ENCODE results near the gene TTYH3.
"Not testable (repeated sequence)": the region's sequence is repeated elsewhere in the genome, so short reads cannot be mapped to it uniquely, and the experiment has no call there.

The TTYH3 gene, protein sequence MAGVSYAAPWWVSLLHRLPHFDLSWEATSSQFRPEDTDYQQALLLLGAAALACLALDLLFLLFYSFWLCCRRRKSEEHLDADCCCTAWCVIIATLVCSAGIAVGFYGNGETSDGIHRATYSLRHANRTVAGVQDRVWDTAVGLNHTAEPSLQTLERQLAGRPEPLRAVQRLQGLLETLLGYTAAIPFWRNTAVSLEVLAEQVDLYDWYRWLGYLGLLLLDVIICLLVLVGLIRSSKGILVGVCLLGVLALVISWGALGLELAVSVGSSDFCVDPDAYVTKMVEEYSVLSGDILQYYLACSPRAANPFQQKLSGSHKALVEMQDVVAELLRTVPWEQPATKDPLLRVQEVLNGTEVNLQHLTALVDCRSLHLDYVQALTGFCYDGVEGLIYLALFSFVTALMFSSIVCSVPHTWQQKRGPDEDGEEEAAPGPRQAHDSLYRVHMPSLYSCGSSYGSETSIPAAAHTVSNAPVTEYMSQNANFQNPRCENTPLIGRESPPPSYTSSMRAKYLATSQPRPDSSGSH

GRCh38 chr7:2631946-2632732, at the start of gene TTYH3:
TSS of gene TTYH3 (plus strand) at chr7:2631986. CDS start at chr7:2632156, 170 bp downstream.
- no peak for DNase-seq

GRCh38 chr7:2582006-2582735, 49.6 kb upstream of the TTYH3 start:
- DNase-seq = no peak

GRCh38 chr7:2583798-2584580, 47.8 kb upstream of the TTYH3 start:
- no peak for DNase-seq

- no peak for DNase-seq
Observed at GRCh38 chr7:2585446-2585845, 46.3 kb upstream of the TTYH3 start.

GRCh38 chr7:2586326-2587020, 45.3 kb upstream of the TTYH3 start:
- DNase-seq = no peak

DNA sequence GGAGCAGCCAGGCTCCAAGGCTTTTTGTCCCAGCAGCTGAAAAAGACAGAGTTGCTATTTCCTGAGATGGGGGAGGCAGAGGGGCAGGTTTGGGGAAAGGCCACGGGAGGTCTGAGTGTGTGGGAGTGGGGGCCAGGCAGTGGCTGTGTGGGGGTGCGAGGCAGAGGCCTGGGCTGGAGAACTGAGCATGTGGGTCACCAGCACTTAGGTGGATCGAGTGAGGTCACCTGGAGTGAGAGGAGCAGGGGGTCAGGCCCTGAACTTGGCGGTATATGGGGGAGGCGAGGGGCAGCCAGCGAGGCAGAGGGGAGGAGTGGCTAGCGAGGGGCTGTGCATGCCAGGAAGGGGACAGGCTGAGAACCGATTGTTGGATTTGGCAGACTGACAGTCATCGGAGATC, 44.7 kb upstream of the TTYH3 start:
- no peak for DNase-seq

DNA sequence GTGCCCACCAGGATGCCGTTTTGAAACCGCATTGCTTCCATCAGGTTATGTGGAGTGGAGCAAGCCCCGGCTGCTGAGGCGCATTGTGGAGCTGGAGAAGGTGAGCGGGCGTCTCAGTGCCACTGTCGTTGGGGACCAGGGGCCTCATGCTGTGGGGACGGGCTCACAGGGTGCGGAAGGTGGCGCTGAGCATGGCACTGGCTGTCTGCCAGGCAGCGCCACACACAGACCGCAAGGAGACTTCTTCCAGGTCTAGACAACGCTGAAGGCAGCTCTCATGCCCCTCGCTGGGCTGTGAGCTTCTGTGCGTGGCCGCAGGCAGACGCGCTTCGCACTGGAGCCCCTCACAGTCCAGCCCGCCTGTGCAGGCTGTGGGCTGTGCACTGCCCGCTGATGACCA, 44.0 kb upstream of the TTYH3 start:
- no peak for DNase-seq

DNA sequence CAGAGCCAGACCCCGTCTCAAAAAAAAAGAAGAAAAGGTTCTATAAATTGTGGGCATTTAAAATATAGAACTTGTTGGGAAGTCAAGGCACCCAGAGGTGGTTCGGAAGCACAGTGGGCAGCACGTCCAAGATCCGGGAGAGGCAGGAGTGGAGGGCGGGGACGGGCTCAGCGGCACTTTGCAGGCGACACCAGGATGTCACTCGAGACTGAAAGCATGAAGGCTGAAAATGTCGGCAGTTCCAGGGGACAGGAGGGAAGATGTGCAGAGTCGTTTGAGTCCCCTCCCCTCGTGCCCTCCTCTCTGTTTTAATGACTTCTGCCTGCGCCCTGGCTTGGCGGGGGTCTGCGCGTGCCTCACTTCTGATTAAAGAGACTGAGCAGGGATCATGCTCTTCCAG, 42.4 kb upstream of the TTYH3 start:
- no peak for DNase-seq

DNA sequence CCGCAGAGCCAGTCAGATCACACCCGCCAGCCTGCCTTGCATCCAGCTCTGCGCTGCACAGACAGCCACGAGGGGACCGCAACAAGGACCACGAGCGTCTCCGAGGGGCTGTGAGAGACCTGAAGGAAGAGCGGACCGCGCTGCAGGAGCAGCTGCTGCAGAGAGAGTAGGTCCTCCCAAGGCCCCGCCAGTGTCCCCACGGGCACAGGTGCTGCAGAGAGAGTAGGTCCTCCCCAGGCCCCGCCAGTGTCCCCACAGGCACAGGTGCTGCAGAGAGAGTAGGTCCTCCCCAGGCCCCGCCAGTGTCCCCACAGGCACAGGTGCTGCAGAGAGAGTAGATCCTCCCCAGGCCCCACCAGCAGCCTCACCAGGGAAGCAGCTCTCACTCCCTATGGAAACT, 41.8 kb upstream of the TTYH3 start:
- DNase-seq = not testable (repeated sequence)

GRCh38 chr7:2592375-2592865, 39.4 kb upstream of the TTYH3 start:
- DNase-seq = no peak

DNA sequence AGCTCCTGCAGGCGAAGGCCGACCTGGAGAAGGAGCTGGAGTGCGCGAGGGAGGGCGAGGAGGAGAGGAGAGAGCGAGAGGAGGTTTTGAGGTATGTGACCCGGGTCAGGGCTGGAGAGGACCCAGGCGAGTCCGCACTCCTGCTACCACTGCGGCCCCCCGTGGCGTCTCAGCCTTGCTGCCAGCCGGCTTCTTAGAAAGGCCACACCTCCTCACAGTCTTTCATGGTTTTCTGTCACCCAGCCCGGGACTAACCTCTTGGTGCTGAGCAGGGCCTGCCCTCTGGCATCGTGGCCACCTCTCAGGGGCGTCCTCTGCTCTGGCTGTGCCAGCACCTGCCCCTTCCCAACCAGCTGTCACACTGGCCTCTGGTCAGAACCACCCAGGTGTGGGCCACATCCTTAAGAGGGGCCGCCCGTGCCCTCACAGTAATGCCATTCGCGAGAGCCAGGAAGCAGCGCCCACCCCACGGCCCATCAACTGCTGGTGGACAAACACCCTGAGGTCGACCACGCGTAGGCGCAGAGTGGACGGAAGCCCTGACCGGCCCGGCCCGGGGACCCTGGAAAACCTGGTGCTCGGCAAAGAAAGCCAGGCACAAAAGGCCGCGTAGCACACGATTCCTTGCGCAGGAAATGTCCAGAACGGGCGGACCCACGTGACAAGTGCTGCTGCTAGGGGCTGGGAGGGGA, 38.6 kb upstream of the TTYH3 start:
- no peak for DNase-seq

- DNase-seq = no peak
Observed at GRCh38 chr7:2594599-2594998, 37.2 kb upstream of the TTYH3 start.

DNA sequence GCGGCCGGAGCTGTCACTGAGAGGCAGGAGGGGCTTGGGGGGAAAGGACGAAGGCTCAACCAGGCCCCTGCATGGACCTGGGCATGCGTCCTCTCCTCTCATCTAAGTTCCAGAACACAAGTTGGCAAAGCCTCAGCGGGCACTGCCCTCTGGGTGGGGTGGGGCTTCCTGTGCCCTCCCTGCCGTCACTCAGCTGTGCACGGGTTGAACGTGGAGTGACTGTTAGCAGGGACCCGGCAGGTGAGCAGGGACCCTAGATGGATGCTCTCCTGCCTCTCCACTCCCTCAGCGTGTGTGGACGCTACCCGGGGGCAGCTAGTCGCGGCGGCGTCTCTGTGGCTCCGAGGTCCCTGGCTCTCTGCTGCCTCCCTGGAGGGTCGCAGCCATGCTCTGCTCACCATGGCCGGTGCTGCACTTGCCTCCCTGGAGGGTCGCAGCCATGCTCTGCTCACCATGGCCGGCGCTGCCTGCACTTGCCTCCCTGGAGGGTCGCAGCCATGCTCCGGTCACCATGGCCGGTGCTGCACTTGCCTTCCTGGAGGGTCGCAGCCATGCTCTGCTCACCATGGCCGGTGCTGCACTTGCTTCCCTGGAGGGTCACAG, 36.4 kb upstream of the TTYH3 start:
- DNase-seq = no peak

DNA sequence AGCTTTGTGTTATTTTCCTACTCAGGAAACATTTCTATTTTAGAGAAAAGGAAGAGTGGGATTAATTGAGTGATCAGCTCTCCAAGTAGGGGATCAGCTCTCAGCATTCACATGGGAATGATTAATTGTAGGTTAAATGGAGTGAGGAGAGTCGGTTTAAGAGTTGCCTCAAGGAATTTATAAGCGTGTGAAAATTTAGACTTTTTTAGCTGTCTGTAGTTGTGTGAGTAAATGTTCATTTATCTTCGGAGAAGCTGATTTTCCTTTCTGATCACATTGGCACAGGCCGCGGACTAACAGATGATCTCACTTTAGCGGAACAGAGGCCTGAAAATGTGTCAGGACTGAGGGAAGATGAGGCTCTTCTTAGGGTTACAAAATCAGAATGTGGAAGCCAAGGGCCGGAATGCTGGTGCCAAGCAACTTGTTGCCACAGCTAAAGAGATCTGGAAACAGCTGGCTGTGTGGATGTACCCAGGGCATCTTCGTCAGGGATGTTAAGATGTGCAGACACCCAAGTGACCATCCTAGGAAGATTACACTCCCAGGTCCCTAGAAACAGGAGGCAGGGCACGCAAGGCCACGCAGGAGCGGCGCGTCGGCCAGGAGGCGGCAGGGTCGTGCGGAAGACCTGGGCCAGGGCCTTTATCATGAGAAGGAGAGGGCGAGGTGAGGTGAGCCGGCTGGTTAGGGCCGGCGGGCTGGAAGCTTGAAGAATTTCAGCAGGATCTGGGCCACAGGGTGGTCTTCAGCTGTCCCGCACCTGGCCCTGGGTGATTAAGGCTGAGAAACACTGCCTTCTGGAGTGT, 35.1 kb upstream of the TTYH3 start:
- DNase-seq = no peak

DNA sequence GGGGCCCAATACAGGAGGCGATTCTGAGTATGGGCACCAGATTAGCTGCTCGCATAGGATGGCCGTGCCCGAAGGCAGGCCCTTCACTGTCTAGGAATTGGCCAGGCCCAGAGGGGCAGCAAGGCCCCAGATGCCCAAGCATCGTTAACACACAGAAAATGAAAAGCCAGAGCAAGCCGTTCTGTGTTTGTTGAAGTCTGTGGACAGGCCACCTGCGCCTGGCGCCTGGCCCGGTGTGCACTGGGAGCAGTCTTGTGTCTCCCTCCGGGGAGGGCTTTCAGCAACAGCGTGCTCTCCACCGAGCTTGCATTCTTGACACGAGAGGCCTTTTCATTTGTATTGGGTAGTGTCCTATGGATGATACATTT, 34.5 kb upstream of the TTYH3 start:
- DNase-seq = no peak

DNA sequence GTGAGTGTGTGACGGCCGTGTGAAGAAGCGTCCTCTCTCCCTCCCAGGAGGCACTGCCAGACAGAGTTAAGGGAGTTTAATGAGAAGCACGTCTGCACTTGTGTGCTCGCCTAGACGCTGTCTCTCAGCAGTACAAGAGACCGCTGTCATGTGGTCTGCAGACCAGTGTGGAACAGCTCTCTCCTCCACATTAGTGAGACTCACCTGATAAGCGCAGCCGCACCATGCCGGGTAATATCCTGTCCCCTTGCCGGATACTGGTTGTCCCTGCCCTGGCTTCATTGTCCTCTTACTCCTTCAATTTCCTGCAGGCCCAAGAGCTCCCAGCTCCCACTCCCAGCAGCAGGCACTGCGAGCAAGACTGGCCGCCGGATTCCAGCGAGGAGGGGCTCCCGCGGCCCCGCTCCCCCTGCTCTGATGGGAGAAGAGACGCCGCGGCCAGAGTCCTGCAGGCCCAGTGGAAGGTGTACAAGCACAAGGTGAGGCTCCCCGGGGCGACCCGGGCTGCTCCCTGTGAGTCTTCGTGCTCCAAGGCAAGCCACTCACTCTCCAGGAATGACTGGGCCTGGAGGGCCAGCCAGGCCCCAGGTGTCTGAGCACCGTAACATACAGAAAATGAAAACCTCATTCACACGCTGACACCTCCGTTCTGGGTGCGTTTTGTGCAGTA, 33.5 kb upstream of the TTYH3 start:
- DNase-seq = no peak

DNA sequence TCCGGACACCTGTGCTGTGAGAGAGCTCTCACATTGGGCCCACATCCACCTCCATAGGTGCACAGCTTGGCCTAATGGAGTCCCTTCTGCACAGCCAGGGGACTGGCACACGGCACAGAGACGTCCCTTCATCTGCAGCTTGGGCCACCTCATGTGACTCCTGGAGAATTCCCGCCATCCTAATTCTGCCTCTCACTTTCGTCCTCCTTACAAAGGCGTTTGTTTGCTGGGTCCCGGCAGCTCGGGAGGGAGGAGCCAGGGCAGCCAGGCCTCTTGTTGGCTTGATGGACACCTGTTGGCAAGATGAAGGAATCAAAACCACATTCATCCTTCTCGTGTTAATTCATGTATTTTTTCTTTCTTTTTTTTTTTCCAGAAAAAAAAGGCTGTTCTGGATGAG, 30.7 kb upstream of the TTYH3 start:
- DNase-seq = no peak

DNA sequence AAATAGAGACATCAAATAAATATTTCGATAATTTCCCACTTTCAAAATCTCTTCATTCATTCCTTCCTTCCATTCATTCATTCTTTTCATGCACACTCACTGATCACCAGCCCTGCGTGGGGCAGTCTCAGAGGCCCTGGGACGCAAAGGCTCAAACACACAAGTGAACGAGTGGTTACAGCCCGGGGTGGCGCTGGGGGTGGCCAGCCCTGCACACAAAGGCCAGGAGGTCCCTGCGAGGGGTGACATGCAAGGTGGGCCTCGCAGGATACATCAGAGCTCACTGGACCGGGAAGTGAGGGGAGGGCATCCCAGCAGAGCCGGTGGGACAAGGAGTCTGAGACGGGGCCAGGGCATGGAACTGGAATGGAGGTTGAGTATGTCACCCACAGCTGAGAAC, 29.9 kb upstream of the TTYH3 start:
- DNase-seq = no peak

- no peak for DNase-seq
Observed at GRCh38 chr7:2602406-2603043, 29.3 kb upstream of the TTYH3 start.

Measured in activated CD8-positive, alpha-beta memory T cell treated with anti-CD3 and anti-CD28 coated beads for 24 hours (primary cell).